Measurements from ENCODE around the gene CYSLTR1.

The CYSLTR1 gene

DNA sequence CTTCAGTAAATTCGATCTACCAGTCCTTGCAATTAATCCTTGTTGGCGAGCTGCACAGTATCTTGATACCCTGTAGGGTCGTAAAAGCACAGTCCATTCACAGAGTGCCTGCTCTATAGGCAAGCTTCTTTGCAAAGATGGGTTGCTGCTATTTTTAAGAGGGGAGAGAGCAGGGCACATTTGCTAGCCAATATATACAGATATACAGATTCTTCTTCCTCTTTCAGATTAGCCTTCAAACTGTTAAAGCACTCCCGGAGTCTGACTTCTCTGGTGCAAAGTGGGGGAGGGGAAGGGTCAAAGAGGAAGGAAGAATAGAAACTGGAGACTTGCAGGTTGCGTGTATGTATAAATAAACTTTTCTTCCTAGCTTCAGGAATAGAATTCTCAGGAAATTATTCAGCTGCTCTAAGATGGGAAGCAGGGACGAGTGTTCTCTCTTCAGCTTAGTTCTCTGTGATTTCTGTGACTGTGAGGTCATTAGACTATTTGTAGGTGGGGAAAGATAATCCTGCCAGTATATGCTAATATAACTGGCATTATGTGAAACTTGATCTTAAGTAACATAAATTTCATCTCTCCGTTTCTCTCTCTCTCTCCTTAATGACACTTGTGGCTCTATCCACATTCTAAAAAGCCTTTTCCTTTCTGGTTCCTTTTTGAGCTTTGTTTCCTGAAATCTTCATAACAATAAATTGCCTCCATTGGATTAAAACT lies at the start of gene CYSLTR1:
Gene CYSLTR1, minus strand, starts transcription at position 242 of the 717 bp plus-strand sequence. CDS start 53,865 bp downstream, outside the sequence.
- no peak for TF ChIP-seq CTCF (IDR thresholded peaks at IDR 0.05; ENCODE audit: low read length, missing control alignments)
- H3K4me3 ChIP-seq (replicated peaks; ENCODE audit: low read depth, low read length): no peak within 1 kb of the TSS

GRCh38 chrX:78377186-78377585 lies 49.8 kb upstream of the CYSLTR1 start:
- no peak for DNase-seq (ENCODE audit: low read depth)
- no peak overlapping the region for H3K4me3 ChIP-seq (replicated peaks; ENCODE audit: low read depth, low read length)
- no peak for TF ChIP-seq CTCF (IDR thresholded peaks at IDR 0.05; ENCODE audit: low read length, missing control alignments)

More for the DNA sequence above, at the start of gene CYSLTR1:
- DNase-seq (ENCODE audit: low read depth): no peak

- no peak overlapping the region for H3K4me3 ChIP-seq (replicated peaks; ENCODE audit: low read depth, low read length)
- no peak for TF ChIP-seq CTCF (IDR thresholded peaks at IDR 0.05; ENCODE audit: low read length, missing control alignments)
- DNase-seq (ENCODE audit: low read depth): no peak
These were observed 48.5 kb upstream of the CYSLTR1 start for GRCh38 chrX:78375894-78376293.

DNA sequence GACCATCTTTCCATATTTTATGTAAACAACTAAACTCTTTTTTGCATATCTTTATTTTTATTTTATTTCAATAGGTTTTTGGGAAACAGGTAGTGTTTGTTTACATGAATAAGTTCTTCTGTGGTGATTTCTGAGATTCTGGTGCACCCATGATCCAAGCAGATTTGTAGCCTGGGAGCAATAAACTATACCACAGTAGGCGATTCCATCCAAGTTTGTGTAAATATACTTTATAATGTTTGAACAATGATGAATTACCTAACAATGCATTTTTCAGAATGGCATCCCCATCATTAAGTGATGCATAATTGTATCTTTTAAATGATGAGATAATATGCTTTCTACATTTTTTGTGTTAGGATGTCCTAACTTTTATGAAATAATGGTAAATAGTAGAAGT lies 39.2 kb upstream of the CYSLTR1 start:
- H3K4me3 ChIP-seq (replicated peaks; ENCODE audit: low read depth, low read length): no peak overlapping the region
- DNase-seq (ENCODE audit: low read depth): no peak
- no peak for TF ChIP-seq CTCF (IDR thresholded peaks at IDR 0.05; ENCODE audit: low read length, missing control alignments)

DNA sequence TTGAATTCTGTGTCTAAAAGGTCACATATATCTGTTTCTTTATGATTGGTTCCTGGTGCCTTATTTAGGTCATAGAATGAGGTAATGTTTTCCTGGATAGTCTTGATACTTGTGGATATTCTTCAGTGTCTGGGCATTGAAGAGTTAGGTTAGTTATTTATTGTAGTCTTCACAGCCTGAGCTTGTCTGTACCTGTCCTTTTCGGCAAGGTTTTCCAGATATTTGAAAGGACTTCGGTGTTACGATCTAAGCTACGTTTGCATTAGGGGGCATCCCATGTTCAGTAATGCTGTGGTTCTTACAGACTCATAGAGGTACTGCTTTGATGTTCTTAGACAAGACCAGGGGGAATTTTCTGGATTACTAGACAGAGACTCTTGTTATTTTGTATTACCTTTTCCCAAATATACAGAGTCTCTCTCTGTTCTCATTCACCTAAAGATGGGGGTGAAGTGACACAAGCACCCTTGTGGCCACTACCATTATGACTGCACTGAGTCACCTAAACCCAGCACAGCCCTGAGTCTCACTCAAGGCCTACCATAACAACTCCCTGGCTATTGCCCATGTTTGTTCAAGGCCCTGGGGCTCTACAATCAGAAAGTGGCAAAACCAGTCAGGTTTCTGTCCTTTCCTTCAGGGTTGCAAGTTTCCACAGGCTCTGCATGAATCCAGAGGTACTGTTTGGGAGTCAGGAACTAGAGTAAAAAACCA lies 30.1 kb upstream of the CYSLTR1 start:
- no peak overlapping the region for H3K4me3 ChIP-seq (replicated peaks; ENCODE audit: low read depth, low read length)
- TF ChIP-seq CTCF (IDR thresholded peaks at IDR 0.05; ENCODE audit: low read length, missing control alignments): no peak
- no peak for DNase-seq (ENCODE audit: low read depth)

- DNase-seq (ENCODE audit: low read depth): peak; percentile 0
- no peak for TF ChIP-seq CTCF (IDR thresholded peaks at IDR 0.05; ENCODE audit: low read length, missing control alignments)
- H3K4me3 ChIP-seq (replicated peaks; ENCODE audit: low read depth, low read length): no peak overlapping the region
These were observed 6.1 kb upstream of the CYSLTR1 start for GRCh38 chrX:78333521-78333920.

Data from fibroblast of pulmonary artery (primary cell).